ENCODE results near the gene ERMN.
"Not testable (repeated sequence)": the region's sequence is repeated elsewhere in the genome, so short reads cannot be mapped to it uniquely, and the experiment has no call there.

ERMN gene

GRCh38 chr2:157325786-157326185 is at the start of gene ERMN:
TSS of gene ERMN (minus strand) at chr2:157325824. CDS start at chr2:157325642, 182 bp downstream.
- no peak for DNase-seq

- DNase-seq, result no peak
These were observed 49.8 kb upstream of the ERMN start for GRCh38 chr2:157375384-157375783.

GRCh38 chr2:157368508-157368907 is 42.9 kb upstream of the ERMN start:
- not testable (repeated sequence) for DNase-seq

GRCh38 chr2:157367704-157368103 is 42.1 kb upstream of the ERMN start:
- DNase-seq, result no peak

GRCh38 chr2:157364257-157364974 is 38.8 kb upstream of the ERMN start:
- no peak for DNase-seq

GRCh38 chr2:157363612-157364101 is 38.0 kb upstream of the ERMN start:
- DNase-seq, result no peak

GRCh38 chr2:157362627-157363026 is 37.0 kb upstream of the ERMN start:
- DNase-seq, result no peak

GRCh38 chr2:157361526-157361925 is 35.9 kb upstream of the ERMN start:
- no peak for DNase-seq

GRCh38 chr2:157359628-157360027 is 34.0 kb upstream of the ERMN start:
- no peak for DNase-seq

GRCh38 chr2:157355618-157356017 is 30.0 kb upstream of the ERMN start:
- DNase-seq, result no peak

GRCh38 chr2:157349949-157350515 is 24.4 kb upstream of the ERMN start:
- DNase-seq, result no peak

GRCh38 chr2:157348291-157348921 is 22.8 kb upstream of the ERMN start:
- DNase-seq, result no peak

GRCh38 chr2:157345647-157346389 is 20.2 kb upstream of the ERMN start:
- no peak for DNase-seq

- DNase-seq, result not testable (repeated sequence)
These were observed 15.8 kb upstream of the ERMN start for GRCh38 chr2:157341381-157341780.

- DNase-seq, result no peak
These were observed 14.5 kb upstream of the ERMN start for GRCh38 chr2:157339965-157340655.

GRCh38 chr2:157337978-157338377 is 12.4 kb upstream of the ERMN start:
- DNase-seq, result no peak

GRCh38 chr2:157336137-157337010 is 10.8 kb upstream of the ERMN start:
- DNase-seq, result peak; percentile 41

GRCh38 chr2:157334797-157335196 is 9.2 kb upstream of the ERMN start:
- no peak for DNase-seq

GRCh38 chr2:157334335-157334734 is 8.7 kb upstream of the ERMN start:
- DNase-seq, result no peak

- no peak for DNase-seq
These were observed 7.9 kb upstream of the ERMN start for GRCh38 chr2:157333304-157334047.

- DNase-seq, result no peak
These were observed 3.9 kb upstream of the ERMN start for GRCh38 chr2:157329524-157329923.

All from activated T-cell treated with anti-CD3 and anti-CD28 coated beads for 4 hours (primary cell).